GM19372 (cell line): ENCODE measurements around the gene HSF4.

Source experiments
- ATAC-seq: cut with Tn5 transposase; IDR thresholded peaks from one replicate; pipeline ENCODE4 v1.9.1; 2021; ENCODE audit warnings: mild to moderate bottlenecking, low read depth, moderate library complexity; ENCODE audit not compliant: unreplicated experiment

The HSF4 gene

DNA sequence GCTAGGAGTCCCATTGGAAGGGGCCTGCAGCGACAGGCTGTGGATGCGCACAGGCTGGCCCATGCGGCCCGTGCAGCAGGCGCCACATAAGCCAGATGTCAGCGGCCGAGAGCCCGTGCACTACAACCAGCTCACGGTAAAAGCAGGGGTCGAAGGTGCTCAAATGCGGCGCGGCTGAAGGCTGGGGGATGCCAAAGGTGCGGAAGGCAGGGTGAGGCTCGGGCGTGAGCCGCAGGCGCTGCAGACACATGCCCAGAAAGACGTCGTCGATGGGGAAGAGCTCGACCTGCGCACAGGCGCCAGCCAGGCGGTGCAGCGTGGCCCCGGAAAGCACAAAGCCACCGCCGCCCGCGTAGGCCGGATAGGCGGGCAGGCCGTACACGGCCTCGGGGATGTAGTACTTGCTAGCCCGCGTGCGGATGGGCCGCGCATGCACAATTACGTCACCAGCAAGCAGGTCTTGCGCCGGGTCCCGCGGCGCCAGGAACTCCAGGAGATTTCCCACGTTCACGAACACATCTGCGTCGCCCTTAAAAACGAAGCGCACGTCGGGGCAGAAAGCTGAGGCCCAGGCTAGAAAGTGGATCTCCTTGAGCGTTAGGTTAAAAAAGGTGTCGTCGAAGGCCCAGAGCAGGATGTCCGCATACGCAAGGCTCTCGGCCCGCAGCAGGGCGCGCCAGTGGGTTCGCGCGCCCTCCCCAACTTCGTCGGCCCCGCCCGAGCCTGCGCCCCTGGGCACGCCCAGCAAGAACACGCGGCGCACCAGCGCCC, 15.1 kb upstream of the HSF4 start:
- no peak for ATAC-seq

DNA sequence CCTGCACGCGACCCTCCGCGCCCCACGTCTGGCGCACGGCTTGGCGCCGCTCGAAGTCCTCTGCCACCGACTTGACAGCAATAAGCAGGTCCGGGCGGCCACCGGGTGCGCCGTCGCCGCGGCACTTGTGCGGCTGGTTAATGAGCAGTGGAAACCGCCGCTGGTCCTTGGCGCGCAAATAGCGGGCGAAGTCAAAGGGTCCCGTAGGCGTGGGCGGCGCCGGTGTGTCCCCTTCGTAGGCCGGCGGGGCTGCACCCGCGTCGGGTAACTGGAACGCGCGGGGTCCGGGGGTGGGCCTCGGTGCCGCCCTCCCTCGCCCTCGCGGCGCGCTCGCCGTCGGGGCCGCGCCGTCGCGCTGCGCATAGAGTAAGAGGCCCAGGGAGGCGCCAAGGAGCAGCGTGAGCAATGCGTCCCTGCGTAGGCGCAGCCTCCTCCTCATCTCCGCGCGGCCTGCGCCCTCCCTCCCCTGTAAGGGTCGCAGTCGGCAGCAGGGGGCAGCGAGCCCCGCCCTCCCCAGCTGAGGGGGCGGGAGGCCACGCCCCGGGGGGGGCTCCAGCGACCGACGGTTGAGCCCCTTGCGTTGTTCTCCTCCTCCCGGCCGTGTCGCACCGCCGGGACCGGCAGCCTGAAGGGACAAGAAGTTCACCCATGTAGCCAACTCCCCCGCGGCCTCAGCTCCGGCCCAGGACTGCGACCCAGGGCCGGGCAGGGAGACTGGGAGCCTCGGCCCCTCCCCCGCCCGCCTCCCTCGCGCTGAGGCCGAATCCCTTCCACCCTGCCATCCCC, 14.3 kb upstream of the HSF4 start:
- ATAC-seq: peak; percentile 19

DNA sequence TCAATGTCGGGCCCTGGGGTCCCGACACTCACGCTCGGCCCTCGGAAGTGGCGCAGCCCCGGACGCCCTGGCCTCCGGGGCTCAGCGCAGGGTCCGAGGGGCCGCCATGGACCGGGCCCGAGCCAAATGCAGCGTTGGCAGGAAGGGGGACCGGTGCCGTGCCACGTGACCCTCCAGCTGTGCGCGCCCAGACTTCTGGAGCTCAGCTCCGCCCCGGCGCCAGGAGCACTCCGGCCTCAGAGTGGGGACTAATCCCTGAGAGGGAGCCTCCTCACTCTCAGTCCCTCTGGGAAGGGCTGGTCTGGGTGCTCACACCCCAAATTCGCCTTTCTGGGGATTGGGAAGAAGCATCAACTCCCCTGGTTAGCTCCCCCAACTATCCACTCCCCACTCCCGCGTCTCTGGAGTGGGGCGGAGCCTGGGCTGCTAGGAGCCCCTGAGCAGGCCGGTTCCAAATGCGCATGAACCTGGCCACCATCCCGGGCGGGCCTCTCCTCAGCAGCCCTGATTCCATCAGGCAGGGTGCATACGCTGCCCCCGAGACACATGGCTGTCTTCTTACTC, 13.6 kb upstream of the HSF4 start, which contains the start of gene B3GNT9:
B3GNT9 (minus strand) TSS at position 166 of the 564 bp plus-strand sequence. CDS start 513 bp downstream, outside the sequence.
- ATAC-seq: peak; percentile 54

DNA sequence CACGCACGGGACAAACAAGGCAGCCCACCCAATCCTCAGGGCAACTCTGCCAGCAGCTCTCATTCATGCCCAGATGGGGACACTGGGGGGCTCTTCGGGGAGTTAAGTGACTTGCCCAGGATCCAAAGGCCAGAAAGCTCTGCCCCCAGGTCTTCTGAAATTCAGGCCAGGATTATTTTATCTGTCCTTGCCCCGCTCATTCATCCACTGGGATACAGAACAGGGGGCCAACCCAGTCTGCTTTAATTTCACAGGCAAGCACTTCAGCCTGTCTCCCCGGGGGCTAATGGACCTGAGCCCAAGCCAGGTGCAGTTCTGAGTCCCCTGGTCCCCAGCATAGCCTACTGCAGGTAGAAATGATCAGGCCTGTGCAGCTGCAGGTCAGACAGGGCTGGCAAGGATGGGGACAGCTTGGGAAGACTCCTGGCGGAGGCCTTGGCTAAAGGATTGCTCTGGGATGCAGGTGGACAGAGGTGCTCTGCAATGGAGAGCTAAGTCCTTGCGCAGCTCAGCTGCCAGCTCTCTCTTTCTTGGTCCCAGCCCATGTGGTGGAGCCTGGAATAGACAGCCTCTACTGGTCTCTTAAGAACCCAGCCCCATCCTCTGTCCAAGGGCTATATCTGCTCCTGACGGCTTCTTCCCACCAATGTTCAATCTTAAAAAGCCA, 13.0 kb upstream of the HSF4 start:
- ATAC-seq: no peak

DNA sequence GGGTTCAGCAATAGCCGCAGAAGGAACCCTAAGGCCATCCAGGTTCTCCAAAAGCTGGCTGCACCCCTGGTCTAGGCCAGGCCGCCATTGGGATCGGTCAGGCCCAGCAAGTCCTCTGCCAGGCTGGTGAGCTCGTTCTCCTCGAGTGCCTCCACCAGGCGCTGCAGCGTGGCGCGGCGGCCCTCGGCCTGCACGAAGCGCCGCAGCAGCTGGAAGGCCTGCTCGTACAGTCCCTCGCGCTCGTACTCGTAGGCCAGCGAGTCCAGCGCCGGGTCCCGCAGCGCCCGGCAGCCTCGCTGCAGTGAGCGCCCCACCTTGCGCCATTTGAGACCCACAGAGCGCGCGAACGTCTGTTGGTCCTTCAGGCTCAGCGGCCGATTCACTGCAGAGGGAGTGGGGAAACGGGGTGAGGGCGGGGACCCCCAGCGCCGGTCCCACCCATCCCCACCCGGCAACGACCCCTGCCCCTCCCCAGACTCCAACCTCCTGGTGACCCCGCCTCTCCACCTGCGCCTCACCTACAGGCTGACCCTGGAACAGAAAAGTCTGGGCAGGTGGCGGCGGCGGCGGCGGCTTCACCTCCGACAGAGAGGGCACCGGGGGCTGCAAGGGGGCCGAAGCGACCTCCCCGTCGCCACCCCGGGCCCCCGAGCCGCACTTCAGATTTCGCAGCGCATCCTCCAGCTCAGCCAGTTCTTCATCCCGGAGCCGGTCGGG, 9.8 kb upstream of the HSF4 start:
- ATAC-seq: no peak

DNA sequence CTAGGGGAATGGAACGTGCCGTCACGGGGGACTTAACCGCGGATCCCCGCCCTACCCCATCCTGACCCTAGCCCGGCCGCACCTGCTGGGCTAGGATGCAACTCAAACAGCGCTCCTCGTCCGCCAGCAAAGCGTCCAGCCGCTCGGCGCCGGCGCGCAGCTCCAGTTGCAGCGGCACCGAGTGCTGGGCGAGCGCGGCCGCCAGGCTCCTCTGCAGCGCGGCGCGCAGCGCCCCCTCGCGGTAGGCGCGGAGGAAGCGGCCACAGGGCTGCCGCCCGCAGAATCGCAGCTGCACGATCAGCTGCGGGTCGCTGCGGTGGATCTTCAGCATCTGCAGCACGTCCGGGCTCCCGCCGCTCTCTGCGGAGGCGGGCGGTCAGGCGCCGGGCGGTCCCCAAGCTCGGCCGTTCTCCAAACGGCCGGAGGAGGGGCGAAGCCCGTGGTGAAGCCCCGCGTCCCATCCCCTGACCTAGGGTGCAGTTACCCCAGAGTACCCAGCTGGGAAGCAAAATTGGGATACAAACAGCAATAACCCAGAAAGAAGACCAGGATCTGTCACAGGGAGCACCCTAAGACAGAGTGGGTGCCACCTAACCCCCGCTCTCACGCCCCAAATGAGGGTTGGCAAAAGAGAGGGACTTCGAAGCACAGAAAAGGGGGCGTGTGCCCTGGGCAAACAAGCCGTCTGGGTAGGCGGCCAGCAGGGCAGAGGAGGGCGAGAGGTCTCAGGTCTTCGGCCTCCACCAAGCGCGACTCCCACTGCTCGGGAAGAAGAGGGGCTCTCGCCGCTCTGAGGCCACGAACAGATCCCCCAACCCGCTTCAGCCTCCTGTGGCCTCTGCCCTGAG, 9.0 kb upstream of the HSF4 start:
- ATAC-seq: no peak

DNA sequence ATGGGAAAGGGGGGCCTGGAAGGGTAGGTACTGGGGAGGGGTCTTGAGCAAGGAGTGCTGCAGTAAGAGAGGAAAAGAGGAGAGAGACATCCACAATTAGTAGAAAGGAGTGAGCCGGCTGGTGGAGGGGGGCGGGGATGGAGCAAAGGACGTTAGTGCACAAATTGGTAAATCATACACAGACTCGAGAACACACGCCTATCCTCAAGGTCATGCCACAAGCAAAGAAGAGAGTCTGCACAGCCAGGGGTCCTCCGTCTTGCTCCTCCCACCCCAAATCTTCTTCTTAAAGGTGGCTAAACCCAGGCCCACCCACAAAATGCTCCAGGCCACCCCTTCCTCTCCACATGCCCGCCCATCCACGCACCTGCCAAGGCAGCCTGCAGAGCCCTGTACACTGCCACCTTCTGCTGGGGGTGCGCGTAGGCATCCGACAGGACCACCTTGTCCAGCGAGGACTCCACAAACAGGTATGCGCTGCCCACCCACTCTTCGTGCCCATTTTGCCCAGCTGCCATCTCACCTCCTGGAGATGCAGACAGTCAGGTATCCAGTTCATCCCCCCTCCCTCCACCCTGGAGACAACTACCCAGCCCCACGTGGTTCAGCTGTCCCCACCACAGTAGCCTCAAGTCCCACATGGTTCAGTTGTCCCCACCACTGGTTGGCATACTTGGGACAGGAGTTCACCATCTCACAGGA, 8.3 kb upstream of the HSF4 start:
- ATAC-seq: no peak

DNA sequence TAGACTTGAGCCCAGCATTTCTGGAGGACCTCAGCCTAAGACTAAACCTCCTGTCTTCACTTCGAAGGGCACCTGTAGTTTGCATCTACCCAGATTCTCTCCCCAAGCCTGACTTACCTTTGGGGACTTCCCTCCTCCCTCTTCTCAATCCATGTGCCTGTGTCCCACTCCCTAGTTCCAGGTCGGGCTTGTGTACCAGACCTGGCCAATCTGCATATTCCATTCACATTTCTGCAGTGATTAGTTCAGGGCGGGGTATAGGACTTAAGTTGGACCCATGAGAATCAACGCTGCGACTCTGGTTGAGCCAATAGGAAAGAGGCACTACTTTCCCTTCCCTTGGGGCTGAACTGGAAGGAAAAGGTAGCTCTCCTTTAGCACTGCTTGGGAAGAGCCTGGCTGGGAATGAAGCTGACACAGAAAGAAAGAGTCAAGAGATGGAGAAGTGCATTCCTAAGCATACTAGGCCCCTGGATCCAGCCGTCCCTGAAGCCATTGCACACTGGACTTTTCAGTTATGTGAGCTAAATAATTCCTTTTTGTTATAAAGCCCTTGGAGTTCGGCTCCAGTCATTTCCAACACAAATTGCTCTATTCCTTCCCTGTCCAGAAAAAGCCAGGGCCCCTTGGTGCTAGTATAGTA, 7.3 kb upstream of the HSF4 start:
- ATAC-seq: no peak

DNA sequence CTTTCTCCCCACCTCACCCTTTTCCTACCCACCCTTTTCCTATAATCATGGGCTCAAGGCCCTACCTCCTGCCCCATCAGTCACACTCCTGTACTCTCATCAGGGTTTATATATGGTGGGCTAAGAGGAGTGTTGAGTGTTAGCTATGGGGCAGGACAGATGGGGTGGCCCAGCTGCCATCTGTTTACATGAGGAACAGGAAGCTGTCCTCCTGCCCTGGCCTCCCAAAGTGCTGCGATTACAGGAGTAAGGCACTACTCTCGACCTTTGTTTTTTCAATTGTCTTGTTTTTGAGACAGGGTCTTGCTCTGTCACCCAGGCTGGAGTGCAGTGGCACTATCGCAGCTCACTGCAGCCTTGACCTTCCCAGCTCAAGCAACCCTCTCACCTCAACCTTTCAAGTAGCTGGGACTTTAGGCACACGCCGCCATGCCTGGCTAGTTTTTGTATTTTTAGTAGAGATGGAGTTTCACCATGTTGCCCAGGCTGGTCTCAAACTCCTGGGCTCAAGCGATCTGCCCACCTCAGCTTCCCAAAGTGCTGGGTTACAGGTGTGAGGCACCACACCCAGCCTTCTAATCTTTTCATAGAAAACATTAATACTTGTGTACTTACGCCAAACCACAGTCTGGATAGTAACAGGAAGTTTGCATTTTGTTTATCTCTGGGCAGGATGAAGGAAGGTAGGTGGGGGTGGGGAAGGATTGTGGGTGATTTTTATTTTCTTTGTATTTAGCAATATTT, 6.5 kb upstream of the HSF4 start:
- ATAC-seq: no peak

DNA sequence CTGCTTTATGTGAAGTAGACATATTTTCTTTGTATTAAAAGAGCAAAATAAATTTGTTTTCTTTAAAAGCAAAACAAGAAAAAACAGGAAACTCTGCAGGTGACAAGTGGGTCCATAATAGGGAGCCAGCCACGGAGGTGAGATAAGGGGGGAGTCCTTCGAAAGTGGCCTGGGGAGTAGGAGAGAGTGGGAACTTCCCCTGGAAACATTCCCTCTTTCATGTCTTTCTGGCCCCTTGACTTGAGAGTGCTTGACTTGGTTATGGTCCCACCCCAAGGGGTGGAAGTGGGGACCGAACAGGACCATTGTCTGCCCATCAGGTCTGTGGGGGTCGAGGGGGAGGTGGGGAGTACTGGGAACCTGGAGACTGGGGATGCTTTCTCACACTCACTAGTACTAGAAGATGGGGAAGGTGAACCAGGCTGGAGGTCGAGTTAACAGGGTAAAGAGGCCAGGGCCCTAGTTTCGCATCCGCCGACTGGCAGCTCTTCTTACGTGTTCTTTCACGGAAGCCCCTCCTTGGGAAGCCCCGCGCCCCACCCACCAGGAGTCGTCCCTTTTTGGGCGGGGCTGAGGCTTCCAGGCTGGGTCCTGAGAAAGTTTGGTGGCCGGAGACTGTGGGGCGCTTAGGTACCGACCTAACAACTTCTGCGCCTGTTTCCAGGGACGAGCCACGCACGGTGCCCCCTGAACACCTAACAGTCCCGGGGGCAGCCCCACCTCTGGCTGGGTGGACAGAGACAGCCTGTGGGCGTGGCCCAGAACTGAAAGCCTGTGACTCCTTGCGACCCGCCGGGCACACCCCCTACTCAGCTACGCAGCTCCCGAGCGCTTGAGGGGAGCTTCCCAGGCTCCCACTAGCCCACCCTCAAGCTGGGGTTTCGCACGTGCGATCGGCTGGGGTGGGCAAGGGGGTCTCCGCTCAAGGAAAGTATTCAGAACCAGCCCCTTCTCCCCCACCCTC, 5.6 kb upstream of the HSF4 start:
- peak; percentile 31 for ATAC-seq

DNA sequence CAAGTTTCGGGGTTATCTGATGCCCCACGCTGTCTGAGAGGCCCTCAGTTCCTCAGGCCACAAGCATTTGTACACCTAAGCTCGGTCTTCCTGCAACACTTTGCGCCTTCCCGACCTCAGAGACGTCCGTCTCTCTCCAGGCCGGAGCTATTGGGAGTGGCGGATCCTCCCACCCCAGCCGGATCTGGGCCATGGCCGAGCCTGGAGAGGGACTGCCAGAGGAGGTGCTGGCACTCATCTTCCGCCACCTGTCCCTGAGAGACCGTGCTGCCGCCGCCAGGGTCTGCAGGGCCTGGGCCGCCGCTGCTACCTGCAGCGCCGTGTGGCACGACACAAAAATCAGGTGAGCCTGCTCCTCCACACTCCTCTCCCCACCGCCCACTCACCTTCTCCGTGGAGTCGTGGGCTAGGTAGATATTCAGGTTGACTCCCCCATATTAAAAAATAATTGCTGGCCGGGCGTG, 2.9 kb upstream of the HSF4 start:
- ATAC-seq: no peak

DNA sequence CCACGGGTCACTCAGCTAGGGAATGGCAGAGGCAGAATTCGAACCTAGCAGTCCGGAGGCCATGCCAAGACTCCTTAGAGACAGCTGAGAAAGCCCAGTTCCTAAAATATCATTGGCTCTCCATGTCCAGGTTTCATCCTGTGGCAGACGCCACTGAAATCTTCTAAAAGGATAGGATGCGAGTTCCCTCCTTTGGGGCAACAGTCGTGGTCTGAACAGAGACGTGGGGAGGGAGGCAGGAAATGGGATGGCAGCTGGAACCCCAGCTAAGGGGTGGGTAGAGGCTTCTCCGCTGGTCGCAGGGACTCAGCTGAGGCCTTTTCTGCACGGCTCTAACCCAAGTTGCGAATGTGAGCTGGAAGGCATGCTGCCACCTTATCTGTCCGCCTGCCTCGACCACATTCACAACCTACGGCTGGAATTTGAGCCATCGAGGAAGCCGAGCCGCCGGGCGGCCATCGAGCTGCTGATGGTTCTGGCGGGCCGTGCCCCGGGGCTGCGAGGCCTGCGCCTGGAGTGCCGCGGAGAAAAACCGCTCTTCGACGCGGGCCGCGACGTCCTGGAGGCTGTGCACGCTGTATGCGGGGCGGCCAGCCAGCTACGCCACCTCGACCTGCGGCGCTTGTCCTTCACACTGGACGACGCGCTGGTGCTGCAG, 1.9 kb upstream of the HSF4 start:
- no peak for ATAC-seq

DNA sequence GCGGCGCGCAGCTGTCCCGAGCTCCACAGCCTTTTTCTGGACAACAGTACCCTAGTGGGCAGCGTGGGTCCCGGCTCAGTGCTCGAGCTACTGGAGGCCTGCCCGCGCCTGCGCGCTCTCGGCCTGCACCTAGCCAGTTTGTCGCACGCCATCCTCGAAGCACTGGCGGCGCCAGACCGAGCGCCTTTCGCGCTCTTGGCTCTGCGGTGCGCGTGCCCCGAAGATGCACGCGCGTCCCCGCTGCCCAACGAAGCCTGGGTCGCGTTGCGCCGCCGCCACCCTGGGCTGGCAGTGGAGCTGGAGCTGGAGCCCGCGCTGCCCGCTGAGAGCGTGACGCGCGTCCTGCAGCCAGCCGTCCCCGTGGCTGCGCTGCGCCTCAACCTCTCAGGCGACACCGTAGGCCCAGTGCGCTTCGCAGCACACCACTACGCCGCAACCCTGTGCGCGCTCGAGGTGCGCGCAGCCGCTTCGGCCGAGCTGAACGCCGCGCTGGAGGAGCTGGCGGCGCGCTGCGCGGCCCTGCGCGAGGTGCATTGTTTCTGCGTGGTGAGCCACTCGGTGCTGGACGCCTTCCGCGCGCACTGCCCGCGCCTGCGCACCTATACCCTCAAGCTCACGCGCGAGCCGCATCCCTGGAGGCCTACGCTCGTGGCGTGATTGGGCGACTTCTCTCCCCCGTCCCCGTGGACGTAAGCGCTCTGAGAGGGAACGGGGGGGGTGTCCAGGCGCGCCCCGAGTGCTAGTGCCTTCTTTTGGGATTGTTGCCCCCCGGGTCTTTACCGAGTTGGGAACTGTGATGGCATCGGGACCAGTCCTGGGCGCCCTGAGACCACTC, 1.2 kb upstream of the HSF4 start:
- no peak for ATAC-seq

DNA sequence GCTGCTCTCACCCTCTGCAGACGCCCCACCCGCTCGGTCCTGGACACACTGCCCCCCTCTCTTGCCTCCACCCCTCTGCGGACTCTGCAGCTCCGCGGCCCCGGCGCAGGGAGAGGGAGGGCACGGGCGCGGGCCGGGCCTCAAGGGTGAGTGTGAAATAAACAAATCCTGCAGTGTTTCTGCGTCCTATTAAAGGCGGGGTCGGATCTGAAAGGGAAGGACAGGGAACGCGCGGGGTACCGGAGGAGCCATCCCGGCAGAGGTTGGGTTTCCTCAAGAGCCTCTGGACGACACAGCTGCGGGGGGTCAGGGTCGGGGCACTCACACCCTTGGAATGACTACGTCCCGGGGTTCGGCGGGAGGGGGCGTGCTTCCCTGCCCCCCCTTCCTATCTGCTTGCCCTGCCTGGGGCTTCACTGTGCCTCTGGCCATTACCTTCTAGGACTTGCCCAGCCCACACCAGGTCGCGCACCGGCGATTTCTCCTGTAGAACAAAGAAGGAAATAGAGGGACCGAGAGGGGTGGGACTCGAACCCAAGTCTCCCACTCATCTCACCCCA, 466 bp upstream of the HSF4 start:
- no peak for ATAC-seq
